GM12878 (cell line): ENCODE data around the gene PRDM16. TPM values are rescaled to one million over a fixed set of nuclear protein-coding genes. Genes with fewer than 3 reads are reported as not detected.

Experiments used
- ATAC-seq: fragments of 200-7000 bp; cut with Tn5 transposase; 3 replicates; pipeline ENCODE4 v1.9.1; 2020; ENCODE audit warnings: mild to moderate bottlenecking, moderate library complexity
- BruUV-seq: library from RNA; stranded (reverse); fragments of 400-500 nt; replicated peaks from 2 replicates; lab custom pipeline; 2021; lab: Mats Ljungman, UMichigan
- CTCF ChIA-PET: fragments of 300-600 bp; sonication (Branson Sonifier 250); formaldehyde crosslinking; extraction: SDS; loops from one replicate; lab custom pipeline; 2021; ENCODE audit warnings: inconsistent platforms; lab: Yijun Ruan, JAX
- POLR2A ChIA-PET: fragments of 350-600 bp; formaldehyde crosslinking; extraction: SDS; loops from one replicate; lab custom pipeline; 2021; ENCODE audit warnings: inconsistent platforms; lab: Charles Lee
- RAD21 ChIA-PET: fragments of 300-600 bp; sonication (Branson Sonifier 250); formaldehyde crosslinking; loops from one replicate; lab custom pipeline; 2023; ENCODE audit warnings: antibody characterized with exemption; ENCODE audit not compliant: unreplicated experiment; lab: Charles Lee
- SMC1A ChIA-PET: fragments of 300-600 bp; sonication (Branson Sonifier 250); formaldehyde crosslinking; loops from one replicate; lab custom pipeline; 2023; ENCODE audit not compliant: unreplicated experiment, uncharacterized antibody; lab: Charles Lee
- DNase-seq: peaks from one replicate; pipeline ENCODE4 v3.0.0-alpha.2; 2011; ENCODE audit warnings: low read depth, low spot score
- FAIRE-seq: peaks from 3 replicates; lab custom pipeline; 2011; peaks lifted over from hg19 to GRCh38; lab: Jason Lieb, UNC
- H2AFZ ChIP-seq: 2 replicates; pipeline ENCODE4 v1.6.0; 2011; ENCODE audit warnings: low read depth, low read length, control low read depth; ENCODE audit not compliant: control insufficient read depth
- H3K27ac ChIP-seq: 2 replicates; pipeline ENCODE4 v1.5.1; 2011; ENCODE audit warnings: control low read depth; ENCODE audit not compliant: control insufficient read depth, insufficient read depth
- H3K27me3 ChIP-seq, 2 experiments: replicated peaks in 1 of 2; 2 replicates each; pipeline versions ENCODE4 v1.6.0 to v1.6.1; 2011; ENCODE audit warnings: low read length in 1 of 2; ENCODE audit not compliant: control insufficient read depth in 2 of 2, insufficient read depth in 2 of 2
- H3K36me3 ChIP-seq, 2 experiments: 2 replicates each; pipeline ENCODE4 v1.5.1; 2011; ENCODE audit warnings: low read length in 1 of 2; ENCODE audit not compliant: control insufficient read depth in 2 of 2, insufficient read depth in 2 of 2
- H3K4me1 ChIP-seq: 2 replicates; pipeline ENCODE4 v1.6.1; 2011; ENCODE audit warnings: mild to moderate bottlenecking, low read length, moderate library complexity, mixed read lengths; ENCODE audit not compliant: control insufficient read depth, insufficient read depth
- H3K4me2 ChIP-seq: 2 replicates; pipeline ENCODE4 v1.6.0; 2011; ENCODE audit warnings: control low read depth; ENCODE audit not compliant: control insufficient read depth, insufficient read depth
- H3K4me3 ChIP-seq: fragments of 200-600 bp; sonication (generic); 2 replicates; pipeline ENCODE4 v1.5.1; 2016
- H3K79me2 ChIP-seq: 2 replicates; pipeline ENCODE4 v1.6.0; 2011; ENCODE audit warnings: low read length; ENCODE audit not compliant: control insufficient read depth, insufficient read depth
- H3K9ac ChIP-seq: 2 replicates; pipeline ENCODE4 v1.8.0; 2011; ENCODE audit warnings: low read length, control low read depth, mixed read lengths; ENCODE audit not compliant: control insufficient read depth, insufficient read depth
- H3K9me3 ChIP-seq: replicated peaks from 3 replicates; pipeline ENCODE4 v1.5.1; 2011; ENCODE audit warnings: mild to moderate bottlenecking, low read length; ENCODE audit not compliant: control insufficient read depth, insufficient read depth
- H4K20me1 ChIP-seq: 2 replicates; pipeline ENCODE4 v1.6.0; 2011; ENCODE audit not compliant: control insufficient read depth, insufficient read depth
- FOXM1 ChIP-seq: IDR thresholded peaks from 2 replicates; pipeline ENCODE4 v1.6.1; 2012; ENCODE audit warnings: low read depth, mild to moderate bottlenecking, inconsistent platforms, low read length, moderate library complexity
- JUND ChIP-seq: IDR thresholded peaks from 2 replicates; pipeline ENCODE4 v1.6.1; 2012; ENCODE audit warnings: low read depth, mild to moderate bottlenecking, low read length, improper control_type of control experiment, moderate library complexity
- MAX ChIP-seq: IDR thresholded peaks from 2 replicates; pipeline ENCODE4 v1.6.1; 2012; ENCODE audit warnings: low read depth, low read length, improper control_type of control experiment
- PAX8 ChIP-seq: fragments of 450-650 bp; IDR thresholded peaks from 2 replicates; pipeline ENCODE4 v1.6.1; 2017; ENCODE audit warnings: mild to moderate bottlenecking, moderate library complexity
- PBX3 ChIP-seq: IDR thresholded peaks from 2 replicates; pipeline ENCODE4 v1.6.1; 2011; ENCODE audit warnings: mild to moderate bottlenecking, low read depth, low read length, moderate library complexity; ENCODE audit not compliant: insufficient replicate concordance
- POLR2A ChIP-seq: IDR thresholded peaks from 2 replicates; pipeline ENCODE4 v1.6.1; 2011; ENCODE audit warnings: low read depth, mild to moderate bottlenecking, low read length
- RAD51 ChIP-seq: fragments of 450-650 bp; IDR thresholded peaks from 2 replicates; pipeline ENCODE4 v1.6.1; 2016; ENCODE audit warnings: moderate library complexity, mild to moderate bottlenecking, inconsistent platforms
- RUNX3 ChIP-seq: IDR thresholded peaks from 2 replicates; pipeline ENCODE4 v1.6.1; 2012; ENCODE audit warnings: low read length, inconsistent platforms
- SMARCA5 ChIP-seq: fragments of 450-650 bp; IDR thresholded peaks from 2 replicates; pipeline ENCODE4 v1.6.1; 2017; ENCODE audit warnings: mild to moderate bottlenecking
- SREBF2 ChIP-seq: IDR thresholded peaks from 2 replicates; pipeline ENCODE4 v1.6.1; 2012; ENCODE audit warnings: mild to moderate bottlenecking, low read length
- SRF ChIP-seq, 2 experiments: IDR thresholded peaks; 2 replicates each; pipeline ENCODE4 v1.6.1; 2011; ENCODE audit warnings: low read depth in 2 of 2, low read length in 2 of 2, mild to moderate bottlenecking in 1 of 2, moderate library complexity in 1 of 2
- SUZ12 ChIP-seq: fragments of 200-600 bp; sonication (generic); IDR thresholded peaks from one replicate; pipeline ENCODE4 v1.6.1; 2018; ENCODE audit warnings: antibody characterized with exemption, mild to moderate bottlenecking; ENCODE audit not compliant: unreplicated experiment
- TBL1XR1 ChIP-seq: IDR thresholded peaks from 2 replicates; pipeline ENCODE4 v1.6.1; 2012; ENCODE audit warnings: low read depth, low read length, improper control_type of control experiment
- ZBED1 ChIP-seq: IDR thresholded peaks from 2 replicates; pipeline ENCODE4 v1.6.1; 2016; ENCODE audit warnings: borderline replicate concordance
- ZNF274 ChIP-seq: IDR thresholded peaks from one replicate; pipeline ENCODE4 v1.8.0; 2011; ENCODE audit not compliant: insufficient read length, insufficient read depth
- WGBS: methylation state at CpG from one replicate; pipeline ENCODE4 v1.1.6; 2016; ENCODE audit warnings: low lambda C conversion rate; ENCODE audit not compliant: insufficient replicate concordance, insufficient coverage; ENCODE audit errors: missing lambda C conversion rate; 5-methylcytosine and 5-hydroxymethylcytosine counted together
- in situ Hi-C: fragments of 300-500 bp; cut with MboI; formaldehyde crosslinking; loops from 9 replicates; pipeline ENCODE4 v1.14.3; 2018; ENCODE audit warnings: mixed read lengths
- intact Hi-C: fragments of 100-400 bp; cut with micrococcal nuclease; formaldehyde crosslinking; loops from one replicate; pipeline ENCODE4 v1.14.2; 2022; ENCODE audit not compliant: unreplicated experiment
- polyA plus RNA-seq, 11 experiments: library from polyadenylated mRNA; depleted of rRNA in 4 of 11; unstranded in 6 of 11; stranded (reverse) in 5 of 11; fragments of >200 nt; fragmentation: Nextera tagmentation in 4 of 11; fragmentation: Illumina TruSeq in 1 of 11; extraction: Ambion mirVana in 4 of 11; extraction: Trizol in 1 of 11; gene quantifications; 1 replicate in 1 of 11; 2 replicates in 10 of 11; pipeline versions ENCODE4 v1.2.1 to v1.2.3, GENCODE V29; 2011 to 2016; ENCODE audit warnings: inconsistent platforms in 2 of 11, missing spikeins in 2 of 11, low read depth in 1 of 11
- total RNA-seq, 4 experiments: library from RNA; depleted of rRNA in 3 of 4; stranded (reverse); fragments of >200 nt in 3 of 4; fragmentation: Illumina TruSeq in 1 of 4; extraction: Trizol in 1 of 4; gene quantifications; 2 replicates each; pipeline versions ENCODE4 v1.2.1 to v1.2.3, GENCODE V29; 2013 to 2021
- TF ChIP-seq, protein P1 (sequence below): fragments of 450-650 bp; IDR thresholded peaks from 2 replicates; pipeline ENCODE4 v1.6.1; 2018; ENCODE audit warnings: borderline replicate concordance, mild to moderate bottlenecking; ENCODE audit not compliant: partially characterized antibody
- TF ChIP-seq, protein P2 (sequence below), 3 experiments: IDR thresholded peaks in 2 of 3; conservative IDR thresholded peaks in 1 of 3; 2 replicates each; pipeline ENCODE4 v1.5.1; 2011; ENCODE audit warnings: low read depth in 3 of 3, low read length in 3 of 3, mild to moderate bottlenecking in 3 of 3, control low read depth in 2 of 3, moderate library complexity in 2 of 3, inconsistent platforms in 1 of 3, mixed read lengths in 1 of 3; ENCODE audit not compliant: control insufficient read depth in 2 of 3, insufficient read depth in 1 of 3; ENCODE audit errors: extremely low read depth in 1 of 3

PRDM16 gene
- total and polyA plus RNA-seq, 10 of the 15 experiments (the other 5 are each of a cell fraction or from before 2014, with no cell fraction given) = 0.03 TPM; not detected in 9

GRCh38 chr1:3474016-3474415 lies 405.0 kb downstream of the PRDM16 start:
- intact Hi-C loops = no loop called here
- ChIA-PET POLR2A (no interaction called here), CTCF (no interaction called here), RAD21 (no interaction called here), SMC1A (no interaction called here)
- H3K36me3 ChIP-seq = no peaks in the 10 kb centered on the region
- no peaks in the 10 kb centered on the region for H3K4me1 ChIP-seq
- ATAC-seq (no peak), FAIRE-seq (no peak), DNase-seq (no peak)
- no peak overlapping the region for H2AFZ ChIP-seq
- 48% methylated on average over 8 of the region's 8 CpGs for WGBS
- H3K9ac ChIP-seq = no peak overlapping the region
- no peak overlapping the region for H3K4me3 ChIP-seq
- no peaks in the 10 kb centered on the region for H3K79me2 ChIP-seq
- H3K4me2 ChIP-seq = no peak overlapping the region
- in situ Hi-C loops = no loop called here
- H3K27me3 ChIP-seq = no peaks in the 10 kb centered on the region
- no peaks in the 10 kb centered on the region for H3K9me3 ChIP-seq
- no peaks in the 10 kb centered on the region for H4K20me1 ChIP-seq
- H3K27ac ChIP-seq = no peak overlapping the region
- TF ChIP-seq SRF (IDR thresholded peaks at IDR 0.05; ENCODE audit: low read depth in 2 of 2, low read length in 2 of 2) (no peak), PAX8 (no peak), POLR2A (no peak), TBL1XR1 (no peak), SMARCA5 (no peak), PBX3 (no peak), RAD51 (no peak), SUZ12 (no peak), FOXM1 (no peak), MAX (no peak), JUND (no peak), ZNF274 (no peak), SREBF2 (no peak), RUNX3 (no peak), ZBED1 (no peak)
- TF ChIP-seq, protein P1, sequence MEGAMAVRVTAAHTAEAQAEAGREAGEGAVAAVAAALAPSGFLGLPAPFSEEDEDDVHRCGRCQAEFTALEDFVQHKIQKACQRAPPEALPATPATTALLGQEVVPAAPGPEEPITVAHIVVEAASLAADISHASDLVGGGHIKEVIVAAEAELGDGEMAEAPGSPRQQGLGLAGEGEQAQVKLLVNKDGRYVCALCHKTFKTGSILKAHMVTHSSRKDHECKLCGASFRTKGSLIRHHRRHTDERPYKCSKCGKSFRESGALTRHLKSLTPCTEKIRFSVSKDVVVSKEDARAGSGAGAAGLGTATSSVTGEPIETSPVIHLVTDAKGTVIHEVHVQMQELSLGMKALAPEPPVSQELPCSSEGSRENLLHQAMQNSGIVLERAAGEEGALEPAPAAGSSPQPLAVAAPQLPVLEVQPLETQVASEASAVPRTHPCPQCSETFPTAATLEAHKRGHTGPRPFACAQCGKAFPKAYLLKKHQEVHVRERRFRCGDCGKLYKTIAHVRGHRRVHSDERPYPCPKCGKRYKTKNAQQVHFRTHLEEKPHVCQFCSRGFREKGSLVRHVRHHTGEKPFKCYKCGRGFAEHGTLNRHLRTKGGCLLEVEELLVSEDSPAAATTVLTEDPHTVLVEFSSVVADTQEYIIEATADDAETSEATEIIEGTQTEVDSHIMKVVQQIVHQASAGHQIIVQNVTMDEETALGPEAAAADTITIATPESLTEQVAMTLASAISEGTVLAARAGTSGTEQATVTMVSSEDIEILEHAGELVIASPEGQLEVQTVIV = no peak
- TF ChIP-seq, protein P2, sequence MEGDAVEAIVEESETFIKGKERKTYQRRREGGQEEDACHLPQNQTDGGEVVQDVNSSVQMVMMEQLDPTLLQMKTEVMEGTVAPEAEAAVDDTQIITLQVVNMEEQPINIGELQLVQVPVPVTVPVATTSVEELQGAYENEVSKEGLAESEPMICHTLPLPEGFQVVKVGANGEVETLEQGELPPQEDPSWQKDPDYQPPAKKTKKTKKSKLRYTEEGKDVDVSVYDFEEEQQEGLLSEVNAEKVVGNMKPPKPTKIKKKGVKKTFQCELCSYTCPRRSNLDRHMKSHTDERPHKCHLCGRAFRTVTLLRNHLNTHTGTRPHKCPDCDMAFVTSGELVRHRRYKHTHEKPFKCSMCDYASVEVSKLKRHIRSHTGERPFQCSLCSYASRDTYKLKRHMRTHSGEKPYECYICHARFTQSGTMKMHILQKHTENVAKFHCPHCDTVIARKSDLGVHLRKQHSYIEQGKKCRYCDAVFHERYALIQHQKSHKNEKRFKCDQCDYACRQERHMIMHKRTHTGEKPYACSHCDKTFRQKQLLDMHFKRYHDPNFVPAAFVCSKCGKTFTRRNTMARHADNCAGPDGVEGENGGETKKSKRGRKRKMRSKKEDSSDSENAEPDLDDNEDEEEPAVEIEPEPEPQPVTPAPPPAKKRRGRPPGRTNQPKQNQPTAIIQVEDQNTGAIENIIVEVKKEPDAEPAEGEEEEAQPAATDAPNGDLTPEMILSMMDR (IDR thresholded peaks at IDR 0.05 in 2 of 3, conservative IDR thresholded peaks at IDR 0.05 in 1 of 3; ENCODE audit: control insufficient read depth in 2 of 3, extremely low read depth in 1 of 3, insufficient read depth in 1 of 3, low read depth in 3 of 3, low read length in 3 of 3) = no peak
- BruUV-seq = no TSS peak
